Esophagus muscularis mucosa (tissue), 4 donors: ENCODE data around the gene CASKIN1. TPM values are rescaled to one million over a fixed set of nuclear protein-coding genes. Genes with fewer than 3 reads are reported as not detected.

ENCODE experiments used
- DNase-seq: peaks from one replicate; pipeline ENCODE4 v3.0.0-alpha.2; 2017; ENCODE audit errors: extremely low spot score
- H3K27ac ChIP-seq, 4 donors: fragments of 200-600 bp; sonication (generic); replicated peaks in 1 of 4; 1 replicate in 3 of 4; 2 replicates in 1 of 4; pipeline ENCODE4 v1.5.1; 2016 to 2019; ENCODE audit warnings: mild to moderate bottlenecking in 1 of 4
- H3K27me3 ChIP-seq, 4 donors: fragments of 200-600 bp; sonication (generic); one replicate each; pipeline versions ENCODE4 v1.5.1 to v1.6.0; 2016 to 2019
- H3K36me3 ChIP-seq, 4 donors: fragments of 200-600 bp; sonication (generic); one replicate each; pipeline ENCODE4 v1.5.1; 2016 to 2019
- H3K4me1 ChIP-seq, 4 donors: fragments of 200-600 bp; sonication (generic); one replicate each; pipeline ENCODE4 v1.5.1; 2016 to 2019
- H3K4me3 ChIP-seq, 4 donors: fragments of 200-600 bp; sonication (generic); 1 replicate in 2 of 4; 2 replicates in 2 of 4; pipeline ENCODE4 v1.5.1; 2016 to 2019; ENCODE audit warnings: mild to moderate bottlenecking in 4 of 4, moderate library complexity in 1 of 4
- H3K9me3 ChIP-seq, 4 donors: fragments of 200-600 bp; sonication (generic); 1 replicate in 3 of 4; 2 replicates in 1 of 4; pipeline ENCODE4 v1.5.1; 2016 to 2019
- EP300 ChIP-seq: sonication (generic); formaldehyde crosslinking; IDR thresholded peaks from one replicate; pipeline ENCODE4 v1.6.1; 2017; ENCODE audit warnings: antibody characterized with exemption
- POLR2A ChIP-seq: fragments of 450-650 bp; IDR thresholded peaks from one replicate; pipeline ENCODE4 v1.6.1; 2017; ENCODE audit warnings: antibody characterized with exemption, moderate library complexity, mild to moderate bottlenecking, low read depth
- POLR2AphosphoS5 ChIP-seq, 2 donors: sonication (generic); formaldehyde crosslinking; IDR thresholded peaks; one replicate each; pipeline ENCODE4 v1.6.1; 2017; ENCODE audit warnings: antibody characterized with exemption in 2 of 2
- WGBS: methylation state at CpG from one replicate; pipeline ENCODE4 v1.1.5; 2018; 5-methylcytosine and 5-hydroxymethylcytosine counted together
- intact Hi-C: fragments of 100-400 bp; cut with DNase I; formaldehyde crosslinking; loops from one replicate; pipeline ENCODE4 v1.15.1; 2023
- total RNA-seq, 4 donors: library from RNA; depleted of rRNA; stranded (reverse); fragments of >200 nt; gene quantifications; one replicate each; pipeline versions ENCODE4 v1.1.0 to v1.2.1, GENCODE V29; 2016
- TF ChIP-seq, protein P1 (sequence below), 3 experiments: fragments of 200-600 bp in 2 of 3; fragments of 450-650 bp in 1 of 3; sonication (generic) in 2 of 3; IDR thresholded peaks; one replicate each; pipeline ENCODE4 v1.5.1; 2017 to 2019; ENCODE audit warnings: antibody characterized with exemption in 3 of 3, mild to moderate bottlenecking in 2 of 3, moderate library complexity in 1 of 3

CASKIN1 gene
- total RNA-seq, 4 donors from 2014 or later: under 0.01 to 0.32 (median 0.09) TPM

DNA sequence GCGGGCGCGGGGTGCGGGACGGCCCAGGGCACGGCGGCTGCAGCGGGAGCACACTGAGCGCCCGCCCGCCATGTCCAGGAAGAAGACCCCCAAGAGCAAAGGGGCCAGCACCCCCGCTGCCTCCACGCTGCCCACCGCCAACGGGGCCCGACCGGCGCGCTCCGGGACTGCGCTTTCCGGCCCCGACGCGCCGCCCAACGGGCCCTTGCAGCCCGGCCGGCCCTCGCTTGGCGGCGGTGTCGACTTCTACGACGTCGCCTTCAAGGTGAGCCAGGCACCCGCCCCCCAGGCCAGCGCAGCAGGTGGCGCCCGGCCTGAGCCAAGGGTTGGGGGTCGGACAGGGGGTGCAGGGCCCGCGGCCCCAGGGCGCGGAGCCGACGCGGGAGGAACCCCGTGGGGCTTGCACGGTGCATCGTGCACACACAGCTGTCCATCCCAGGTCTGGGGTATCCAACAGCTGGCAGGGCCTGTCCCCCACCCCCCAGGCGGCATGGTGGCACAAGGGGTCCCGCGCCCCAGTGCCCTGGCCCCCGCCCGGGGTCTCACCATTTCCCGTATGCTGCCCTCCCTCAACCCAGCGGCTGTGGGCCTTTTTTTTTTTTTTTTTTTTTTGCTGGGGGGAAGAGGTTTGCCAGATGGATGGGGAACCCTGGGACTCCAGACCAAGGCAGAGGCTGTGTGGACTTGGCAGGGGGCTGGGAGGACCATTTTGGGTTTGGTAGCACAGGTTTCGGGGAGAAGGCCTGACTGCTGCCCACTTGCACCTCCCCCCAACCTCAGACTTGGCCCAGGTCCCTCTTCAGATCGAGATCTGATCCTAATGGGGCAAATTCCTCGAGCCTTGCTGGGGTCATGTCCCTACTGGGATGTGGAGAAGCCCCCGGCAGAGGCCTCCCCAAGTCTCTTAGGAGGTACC is 47.4 kb downstream of the CASKIN1 start:
- intact Hi-C loops: no loop called here
- Histone ChIP-seq H3K36me3 (peaks cover 0 to 12% (median 7%) of the 10 kb centered on the region in 4 donors), H3K4me1 (peaks cover 53 to 65% (median 64%) of the 10 kb centered on the region in 4 donors), H3K27me3 (no peaks in the 10 kb centered on the region), H3K9me3 (no peaks in the 10 kb centered on the region), H3K27ac (peak overlapping the region in 1 of 4 donors; percentile 39), H3K4me3 (peak overlapping the region; percentile 53 to 63 (median 55))
- WGBS: 12% methylated on average over 11 of the region's 62 CpGs
- TF ChIP-seq, protein P1, sequence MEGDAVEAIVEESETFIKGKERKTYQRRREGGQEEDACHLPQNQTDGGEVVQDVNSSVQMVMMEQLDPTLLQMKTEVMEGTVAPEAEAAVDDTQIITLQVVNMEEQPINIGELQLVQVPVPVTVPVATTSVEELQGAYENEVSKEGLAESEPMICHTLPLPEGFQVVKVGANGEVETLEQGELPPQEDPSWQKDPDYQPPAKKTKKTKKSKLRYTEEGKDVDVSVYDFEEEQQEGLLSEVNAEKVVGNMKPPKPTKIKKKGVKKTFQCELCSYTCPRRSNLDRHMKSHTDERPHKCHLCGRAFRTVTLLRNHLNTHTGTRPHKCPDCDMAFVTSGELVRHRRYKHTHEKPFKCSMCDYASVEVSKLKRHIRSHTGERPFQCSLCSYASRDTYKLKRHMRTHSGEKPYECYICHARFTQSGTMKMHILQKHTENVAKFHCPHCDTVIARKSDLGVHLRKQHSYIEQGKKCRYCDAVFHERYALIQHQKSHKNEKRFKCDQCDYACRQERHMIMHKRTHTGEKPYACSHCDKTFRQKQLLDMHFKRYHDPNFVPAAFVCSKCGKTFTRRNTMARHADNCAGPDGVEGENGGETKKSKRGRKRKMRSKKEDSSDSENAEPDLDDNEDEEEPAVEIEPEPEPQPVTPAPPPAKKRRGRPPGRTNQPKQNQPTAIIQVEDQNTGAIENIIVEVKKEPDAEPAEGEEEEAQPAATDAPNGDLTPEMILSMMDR (IDR thresholded peaks at IDR 0.05): no peak
- TF ChIP-seq EP300: no peak
- TF ChIP-seq POLR2A: no peak
- no peak for TF ChIP-seq POLR2AphosphoS5 (IDR thresholded peaks at IDR 0.05)
- no peak for DNase-seq

DNA sequence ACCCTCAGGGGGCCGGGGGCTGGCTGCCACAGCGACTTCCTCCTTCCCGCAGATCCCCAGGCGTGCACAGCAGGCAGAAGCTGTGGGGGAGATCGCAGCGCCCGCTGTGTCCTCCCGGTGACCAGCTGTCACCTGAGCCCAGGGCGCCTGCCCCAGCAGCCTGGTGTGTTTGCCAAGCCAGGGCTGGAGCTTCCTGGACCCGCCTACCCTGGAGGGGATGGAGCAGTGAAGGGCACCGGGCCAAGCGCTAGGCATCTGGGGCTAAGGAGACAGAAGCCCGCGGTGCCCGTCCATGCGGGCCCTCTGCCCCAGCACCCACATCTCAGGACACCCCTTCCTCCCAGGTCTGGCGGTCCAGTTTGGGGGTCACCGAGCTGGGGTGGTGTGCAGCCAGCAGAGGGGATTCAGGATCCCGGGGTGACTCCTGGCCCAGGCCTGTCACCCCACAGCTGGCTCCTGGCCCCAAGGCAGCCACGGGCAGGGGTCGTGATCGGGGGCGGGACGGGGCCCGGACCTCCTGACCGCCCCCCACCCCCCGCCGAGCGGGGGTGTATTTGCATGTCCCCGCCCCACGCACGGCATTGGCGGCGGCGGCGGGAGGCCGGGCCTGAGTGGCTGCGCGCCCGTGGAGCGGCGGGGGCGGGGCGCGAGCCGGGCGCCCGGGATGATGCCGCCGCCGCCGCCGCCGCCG is 48.3 kb downstream of the CASKIN1 start, which contains the start of gene RAB26:
Gene RAB26 (plus strand): TSS at position 645 of the 691 bp plus-strand sequence. CDS start 159 bp downstream, outside the sequence.
- intact Hi-C loops: no loop called here
- TF ChIP-seq, protein P1 (IDR thresholded peaks at IDR 0.05): no peak
- TF ChIP-seq EP300 (no peak), POLR2AphosphoS5 (IDR thresholded peaks at IDR 0.05) (peak; percentile 26 to 50), POLR2A (no peak)
- DNase-seq: no peak
- H3K36me3 ChIP-seq: peaks cover 0 to 12% (median 7%) of the 10 kb centered on the region in 4 donors
- H3K4me1 ChIP-seq: peaks cover 47 to 56% (median 55%) of the 10 kb centered on the region in 4 donors
- no CpG with 5 or more reads among the region's 55 CpGs for WGBS
- H3K4me3 ChIP-seq: peak within 1 kb of the TSS; percentile 53 to 63 (median 55)
- H3K9me3 ChIP-seq: no peaks in the 10 kb centered on the region
- peak within 1 kb of the TSS; percentile 70 to 82 (median 78) for H3K27ac ChIP-seq
- H3K27me3 ChIP-seq: no peaks in the 10 kb centered on the region

DNA sequence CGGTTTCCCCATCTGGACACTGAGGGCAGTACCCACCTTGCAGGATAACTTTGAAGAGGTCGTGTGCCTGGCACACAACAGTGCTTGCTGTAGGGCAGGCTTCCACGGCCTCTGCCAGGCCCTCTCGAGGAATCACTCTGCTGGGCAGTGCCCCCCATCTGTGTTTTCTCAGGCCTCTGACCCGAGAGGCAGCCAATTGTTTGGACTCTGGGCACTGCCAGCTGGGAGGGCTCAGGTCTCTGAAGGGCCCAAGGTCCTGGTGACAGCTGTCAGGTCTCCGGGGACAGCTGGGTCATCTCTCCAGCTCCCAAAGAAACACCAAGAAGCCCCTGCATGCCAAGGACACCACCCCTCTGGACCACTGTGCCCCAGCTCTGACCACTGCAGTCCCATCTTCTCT is 49.0 kb downstream of the CASKIN1 start:
- H3K4me1 ChIP-seq: peaks cover 39 to 49% (median 48%) of the 10 kb centered on the region in 4 donors
- intact Hi-C loops: no loop called here
- no CpG with 5 or more reads among the region's 6 CpGs for WGBS

DNA sequence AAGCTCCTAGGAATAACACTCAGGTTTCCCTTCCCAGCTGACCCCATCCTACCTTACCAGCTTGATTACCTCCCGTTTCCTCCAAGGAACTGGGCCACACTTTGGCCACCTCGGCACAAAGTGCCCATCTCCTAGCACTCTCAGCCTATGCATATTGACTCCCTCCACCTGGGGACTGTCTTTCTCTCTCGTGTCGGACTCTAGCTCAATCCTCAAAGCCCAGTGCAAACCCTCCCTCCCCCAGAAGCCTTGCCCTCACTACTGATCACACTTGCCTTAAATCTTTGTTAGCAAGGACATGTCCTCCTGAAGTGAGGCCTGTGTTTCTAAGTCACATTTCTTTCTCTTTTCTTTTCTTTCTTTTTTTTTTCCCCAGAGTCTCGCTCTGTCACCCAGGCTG is 50.6 kb downstream of the CASKIN1 start:
- intact Hi-C loops: no loop called here
- DNase-seq: no peak
- no peak overlapping the region for H3K27ac ChIP-seq
- H3K36me3 ChIP-seq: no peaks in the 10 kb centered on the region
- no peaks in the 10 kb centered on the region for H3K9me3 ChIP-seq
- H3K4me1 ChIP-seq: peaks cover 27 to 34% (median 33%) of the 10 kb centered on the region in 4 donors
- TF ChIP-seq, protein P1 (IDR thresholded peaks at IDR 0.05): no peak
- TF ChIP-seq POLR2AphosphoS5 (IDR thresholded peaks at IDR 0.05) (no peak), EP300 (no peak), POLR2A (no peak)
- 84% methylated on average over 5 of the region's 5 CpGs for WGBS
- no peak overlapping the region for H3K4me3 ChIP-seq
- no peaks in the 10 kb centered on the region for H3K27me3 ChIP-seq

More for the DNA sequence above, 49.0 kb downstream of the CASKIN1 start:
- TF ChIP-seq POLR2AphosphoS5 (IDR thresholded peaks at IDR 0.05): no peak
- TF ChIP-seq, protein P1 (IDR thresholded peaks at IDR 0.05): no peak
- TF ChIP-seq EP300: no peak
- no peak for TF ChIP-seq POLR2A
- no peak for DNase-seq
- H3K4me3 ChIP-seq: no peak overlapping the region
- H3K9me3 ChIP-seq: no peaks in the 10 kb centered on the region
- H3K36me3 ChIP-seq: peaks cover 0 to 12% (median 7%) of the 10 kb centered on the region in 4 donors
- H3K27me3 ChIP-seq: no peaks in the 10 kb centered on the region
- peak overlapping the region; percentile 70 to 82 (median 78) for H3K27ac ChIP-seq
